OCI-LY7 (cell line): ENCODE results near the gene DDX50. TPM values are rescaled to one million over a fixed set of nuclear protein-coding genes. Genes with fewer than 3 reads are reported as not detected.

Experiments used
- Bru-seq: library from RNA; stranded (reverse); fragments of 400-500 nt; gene quantifications from one replicate; lab custom pipeline; 2021; lab: Mats Ljungman, UMichigan
- BruChase-seq, 2 experiments: library from RNA; stranded (reverse); fragments of 400-500 nt; gene quantifications; one replicate each; lab custom pipeline; 2021; lab: Mats Ljungman, UMichigan
- BruUV-seq: library from RNA; stranded (reverse); fragments of 400-500 nt; replicated peaks from 2 replicates; lab custom pipeline; 2021; lab: Mats Ljungman, UMichigan
- CTCF ChIA-PET: fragments of 300-600 bp; sonication (Branson Sonifier 250); formaldehyde crosslinking; loops from one replicate; lab custom pipeline; 2022; ENCODE audit warnings: antibody characterized with exemption; ENCODE audit not compliant: unreplicated experiment; lab: Charles Lee
- POLR2A ChIA-PET: fragments of 300-600 bp; sonication (Branson Sonifier 250); formaldehyde crosslinking; loops from one replicate; lab custom pipeline; 2022; ENCODE audit warnings: antibody characterized with exemption; lab: Charles Lee
- DNase-seq: peaks from one replicate; pipeline ENCODE4 v3.0.0-alpha.2; 2015; ENCODE audit warnings: low spot score
- H2AFZ ChIP-seq: fragments of 200-600 bp; sonication (generic), shearing (Covaris generic); 2 replicates; pipeline ENCODE4 v1.6.1; 2014; ENCODE audit warnings: mild to moderate bottlenecking, antibody characterized with exemption, low read length, moderate library complexity
- H3K27ac ChIP-seq: fragments of 200-600 bp; sonication (generic); 2 replicates; pipeline ENCODE4 v1.5.1; 2014; ENCODE audit warnings: mixed run types, low read depth, mild to moderate bottlenecking, moderate library complexity, low read length, inconsistent platforms; ENCODE audit not compliant: poor library complexity, severe bottlenecking
- H3K36me3 ChIP-seq: fragments of 200-600 bp; sonication (generic); 2 replicates; pipeline ENCODE4 v1.6.1; 2014; ENCODE audit warnings: mild to moderate bottlenecking, antibody characterized with exemption, low read length, moderate library complexity, mixed read lengths; ENCODE audit not compliant: insufficient read depth
- H3K4me1 ChIP-seq: fragments of 200-600 bp; sonication (generic); 2 replicates; pipeline ENCODE4 v1.5.1; 2014; ENCODE audit warnings: mild to moderate bottlenecking, low read length; ENCODE audit not compliant: insufficient read depth, poor library complexity, severe bottlenecking
- H3K4me2 ChIP-seq: fragments of 200-600 bp; sonication (generic); 2 replicates; pipeline ENCODE4 v1.6.1; 2014; ENCODE audit warnings: mild to moderate bottlenecking, low read length
- H3K4me3 ChIP-seq: fragments of 200-600 bp; sonication (generic); 2 replicates; pipeline ENCODE4 v1.5.1; 2014; ENCODE audit warnings: mild to moderate bottlenecking, low read depth, low read length; ENCODE audit not compliant: poor library complexity, severe bottlenecking
- H3K79me2 ChIP-seq: fragments of 200-600 bp; sonication (generic); 2 replicates; pipeline ENCODE4 v1.6.1; 2016; ENCODE audit warnings: low read depth, mild to moderate bottlenecking, low read length, moderate library complexity, mixed read lengths; ENCODE audit not compliant: insufficient read depth
- H3K9me2 ChIP-seq: fragments of 200-600 bp; sonication (generic); 2 replicates; pipeline ENCODE4 v1.6.1; 2016; ENCODE audit warnings: mild to moderate bottlenecking, low read length, mixed read lengths; ENCODE audit not compliant: insufficient read depth
- H3K9me3 ChIP-seq: fragments of 200-600 bp; sonication (generic); 2 replicates; pipeline ENCODE4 v1.6.1; 2014; ENCODE audit warnings: mild to moderate bottlenecking, mixed run types, low read length, mixed read lengths
- H4K20me1 ChIP-seq: fragments of 200-600 bp; sonication (generic); 2 replicates; pipeline ENCODE4 v1.6.1; 2014; ENCODE audit warnings: mild to moderate bottlenecking, antibody characterized with exemption, low read length, moderate library complexity, mixed read lengths; ENCODE audit not compliant: insufficient read depth
- EZH2phosphoT487 ChIP-seq: fragments of 200-600 bp; sonication (generic); IDR thresholded peaks from 2 replicates; pipeline ENCODE4 v1.6.1; 2018; ENCODE audit warnings: low read depth, borderline replicate concordance, mild to moderate bottlenecking, mixed run types, antibody characterized with exemption, low read length, moderate library complexity, mixed read lengths
- intact Hi-C: fragments of 100-400 bp; cut with micrococcal nuclease; formaldehyde crosslinking; loops from one replicate; pipeline ENCODE4 v1.10.0; 2022; ENCODE audit not compliant: unreplicated experiment
- long read RNA-seq: library from polyadenylated mRNA; stranded (forward); transcript quantifications from one replicate; pipeline ENCODE4 v2.0.0, GENCODE V29; 2022
- total RNA-seq, 2 experiments: library from RNA; depleted of rRNA in 1 of 2; stranded (reverse); fragments of >200 nt in 1 of 2; shearing (Covaris generic) in 1 of 2; gene quantifications; 2 replicates each; pipeline ENCODE4 v1.2.3, GENCODE V29; 2014 to 2022
- TF ChIP-seq, protein P1 (sequence below): fragments of 200-600 bp; sonication (generic); conservative IDR thresholded peaks from 2 replicates; pipeline ENCODE4 v1.5.1; 2014; ENCODE audit warnings: mild to moderate bottlenecking, antibody characterized with exemption, low read length, moderate library complexity, mixed read lengths

DDX50 gene, protein sequence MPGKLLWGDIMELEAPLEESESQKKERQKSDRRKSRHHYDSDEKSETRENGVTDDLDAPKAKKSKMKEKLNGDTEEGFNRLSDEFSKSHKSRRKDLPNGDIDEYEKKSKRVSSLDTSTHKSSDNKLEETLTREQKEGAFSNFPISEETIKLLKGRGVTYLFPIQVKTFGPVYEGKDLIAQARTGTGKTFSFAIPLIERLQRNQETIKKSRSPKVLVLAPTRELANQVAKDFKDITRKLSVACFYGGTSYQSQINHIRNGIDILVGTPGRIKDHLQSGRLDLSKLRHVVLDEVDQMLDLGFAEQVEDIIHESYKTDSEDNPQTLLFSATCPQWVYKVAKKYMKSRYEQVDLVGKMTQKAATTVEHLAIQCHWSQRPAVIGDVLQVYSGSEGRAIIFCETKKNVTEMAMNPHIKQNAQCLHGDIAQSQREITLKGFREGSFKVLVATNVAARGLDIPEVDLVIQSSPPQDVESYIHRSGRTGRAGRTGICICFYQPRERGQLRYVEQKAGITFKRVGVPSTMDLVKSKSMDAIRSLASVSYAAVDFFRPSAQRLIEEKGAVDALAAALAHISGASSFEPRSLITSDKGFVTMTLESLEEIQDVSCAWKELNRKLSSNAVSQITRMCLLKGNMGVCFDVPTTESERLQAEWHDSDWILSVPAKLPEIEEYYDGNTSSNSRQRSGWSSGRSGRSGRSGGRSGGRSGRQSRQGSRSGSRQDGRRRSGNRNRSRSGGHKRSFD
- total RNA-seq (2014; rRNA removed; shearing (Covaris generic)) (29.0 and 31.1 TPM in 2 replicates), total RNA-seq (2022) (49.1 and 51.3 TPM in 2 replicates), Bru-seq, nascent RNA (percentile 83 among the genes with signal in this experiment), BruChase-seq, experiment 1, labeled RNA remaining after a 6-hour chase (percentile 80 among the genes with signal in this experiment), BruChase-seq, experiment 2, labeled RNA remaining after a 2-hour chase (percentile 79 among the genes with signal in this experiment)
- long read RNA-seq, transcript DDX50-201 (15 exons, 2,538 nt): major isoform, 67 of 101 reads
- long read RNA-seq, partial matches to known transcripts: 7 of 101 reads
- long read RNA-seq, other reads (novel, unspliced or antisense): 27 of 101 reads

DNA sequence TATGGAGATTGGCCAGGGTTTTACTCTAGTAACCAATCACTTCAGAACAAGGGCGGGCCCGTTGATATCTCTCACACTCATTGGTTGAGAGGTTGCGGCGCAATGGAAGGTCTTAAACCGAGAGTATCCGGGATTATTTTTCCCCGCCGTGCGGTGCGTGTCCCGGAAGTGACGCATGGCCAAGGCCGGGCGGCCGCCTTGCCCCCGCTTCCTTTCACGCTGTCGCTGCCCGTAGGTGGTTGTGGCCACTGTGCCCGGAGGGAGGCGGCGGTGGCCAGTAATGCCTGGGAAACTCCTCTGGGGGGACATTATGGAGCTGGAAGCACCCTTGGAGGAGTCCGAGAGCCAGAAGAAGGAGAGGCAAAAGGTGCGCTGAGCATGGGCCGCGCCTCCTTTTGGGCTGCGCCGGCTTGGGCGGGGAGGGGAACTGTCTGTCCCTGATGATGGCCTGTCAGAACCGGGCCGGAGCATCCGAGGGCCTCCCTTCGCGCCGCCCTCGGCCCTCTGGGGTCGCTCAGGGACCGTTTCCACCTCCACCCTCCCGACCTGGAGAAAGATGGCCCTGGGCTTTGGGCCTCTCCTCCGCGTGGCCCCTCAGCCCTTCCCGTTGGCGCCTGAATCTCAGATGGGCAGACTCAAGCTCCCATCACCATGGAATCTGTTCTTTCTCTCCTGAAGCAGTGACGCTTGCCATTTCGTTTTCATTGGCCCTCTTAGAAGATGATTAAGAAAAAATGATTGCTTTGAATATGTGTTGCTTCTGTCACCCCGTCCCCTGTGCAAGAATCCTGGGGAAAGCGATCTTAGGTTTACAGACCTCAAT, at the start of gene DDX50:
Gene DDX50, plus strand, starts transcription at position 211 of the 823 bp plus-strand sequence. Its CDS starts 70 bp downstream, at position 281.
- intact Hi-C loops: loop anchor here (1.0 to 5.0 kb wide), 2 partner anchors 180 to 374 kb away; partner anchors contain the start of genes CCAR1 and SLC25A16
- Histone ChIP-seq H3K9me3 (peaks cover 8% of the 10 kb centered on the region; the same call in 1 of the 2 replicates), H4K20me1 (no peaks in the 10 kb centered on the region), H2AFZ (peak within 1 kb of the TSS; percentile 100), H3K4me2 (peak within 1 kb of the TSS; percentile 75), H3K36me3 (peaks cover 16% of the 10 kb centered on the region), H3K9me2 (no peaks in the 10 kb centered on the region), H3K4me3 (peak within 1 kb of the TSS; percentile 88), H3K27ac (peak within 1 kb of the TSS; percentile 58), H3K4me1 (peaks cover 21% of the 10 kb centered on the region), H3K79me2 (peaks cover 35% of the 10 kb centered on the region)
- BruUV-seq: TSS peak; percentile 75
- TF ChIP-seq, protein P1, sequence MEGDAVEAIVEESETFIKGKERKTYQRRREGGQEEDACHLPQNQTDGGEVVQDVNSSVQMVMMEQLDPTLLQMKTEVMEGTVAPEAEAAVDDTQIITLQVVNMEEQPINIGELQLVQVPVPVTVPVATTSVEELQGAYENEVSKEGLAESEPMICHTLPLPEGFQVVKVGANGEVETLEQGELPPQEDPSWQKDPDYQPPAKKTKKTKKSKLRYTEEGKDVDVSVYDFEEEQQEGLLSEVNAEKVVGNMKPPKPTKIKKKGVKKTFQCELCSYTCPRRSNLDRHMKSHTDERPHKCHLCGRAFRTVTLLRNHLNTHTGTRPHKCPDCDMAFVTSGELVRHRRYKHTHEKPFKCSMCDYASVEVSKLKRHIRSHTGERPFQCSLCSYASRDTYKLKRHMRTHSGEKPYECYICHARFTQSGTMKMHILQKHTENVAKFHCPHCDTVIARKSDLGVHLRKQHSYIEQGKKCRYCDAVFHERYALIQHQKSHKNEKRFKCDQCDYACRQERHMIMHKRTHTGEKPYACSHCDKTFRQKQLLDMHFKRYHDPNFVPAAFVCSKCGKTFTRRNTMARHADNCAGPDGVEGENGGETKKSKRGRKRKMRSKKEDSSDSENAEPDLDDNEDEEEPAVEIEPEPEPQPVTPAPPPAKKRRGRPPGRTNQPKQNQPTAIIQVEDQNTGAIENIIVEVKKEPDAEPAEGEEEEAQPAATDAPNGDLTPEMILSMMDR: no peak
- TF ChIP-seq EZH2phosphoT487: no peak
- DNase-seq: peak; percentile 99
- ChIA-PET CTCF (no interaction called here), POLR2A (interaction anchor here (1.5 kb wide), 1 partner anchor 13 kb away, joined by 3 read pairs; no protein-coding TSS in a partner anchor)

DNA sequence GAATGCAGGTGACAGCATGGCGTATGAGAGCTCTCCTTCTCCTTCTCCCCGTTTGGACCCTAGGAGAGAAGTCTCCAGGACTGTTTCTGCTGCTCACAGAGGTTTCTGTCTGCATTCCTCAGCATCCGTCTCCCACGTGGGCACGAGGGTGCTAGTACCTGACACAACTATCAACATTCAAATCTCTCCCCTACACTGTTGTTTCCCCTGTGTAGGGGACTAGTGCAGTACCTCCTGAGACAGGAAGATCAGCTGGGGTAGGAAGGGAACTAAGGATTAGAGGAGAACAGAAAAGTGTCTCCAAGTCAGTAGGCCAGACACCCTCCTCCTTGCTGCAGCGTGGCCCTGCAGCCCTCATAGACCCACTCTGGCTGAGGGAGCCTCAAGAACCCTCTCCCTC, 44.8 kb upstream of the DDX50 start:
- Histone ChIP-seq H3K79me2 (no peaks in the 10 kb centered on the region), H3K4me1 (no peaks in the 10 kb centered on the region), H3K4me3 (no peak overlapping the region), H3K36me3 (no peaks in the 10 kb centered on the region), H3K4me2 (no peak overlapping the region), H3K9me2 (no peaks in the 10 kb centered on the region), H2AFZ (0 out of 2 replicates have a peak overlapping the region, but pooled peaks have one; percentile 11), H3K9me3 (peaks cover 9% of the 10 kb centered on the region; the same call in 1 of the 2 replicates), H4K20me1 (no peaks in the 10 kb centered on the region), H3K27ac (no peak overlapping the region)
- intact Hi-C loops: no loop called here
- no TSS peak for BruUV-seq
- no peak for DNase-seq
- no peak for TF ChIP-seq EZH2phosphoT487
- TF ChIP-seq, protein P1: no peak
- ChIA-PET POLR2A (interaction anchor here (0.6 to 0.7 kb wide), 4 partner anchors 24 to 640 kb away, joined by 3 to 7 read pairs (median 4); no protein-coding TSS in a partner anchor), CTCF (interaction anchor here (0.5 kb wide), 1 partner anchor 29 kb away, joined by 8 read pairs; the partner anchor contains the start of gene STOX1)
